HepG2 (cell line): ENCODE data around the gene NFATC2. TPM values are rescaled to one million over a fixed set of nuclear protein-coding genes. Genes with fewer than 3 reads are reported as not detected.

Source experiments
- BHLHE40 ChIP-seq: IDR thresholded peaks from 2 replicates; pipeline ENCODE4 v1.6.1; 2011; ENCODE audit warnings: low read length, improper control_type of control experiment
- DNMT1 ChIP-seq: sonication (generic); formaldehyde crosslinking; IDR thresholded peaks from 2 replicates; pipeline ENCODE4 v1.5.1; 2020; ENCODE audit warnings: mild to moderate bottlenecking, missing genetic modification reagents
- HNRNPH1 ChIP-seq: fragments of 200-400 bp; formaldehyde crosslinking; optimal IDR thresholded peaks from 2 replicates; pipeline ENCODE3; 2017; ENCODE audit warnings: mild to moderate bottlenecking, low read depth, low read length
- MAFG ChIP-seq: sonication (generic); formaldehyde crosslinking; IDR thresholded peaks from 2 replicates; pipeline ENCODE4 v1.5.1; 2020; ENCODE audit warnings: mild to moderate bottlenecking, missing genetic modification reagents
- MYC ChIP-seq: sonication (generic); formaldehyde crosslinking; IDR thresholded peaks from 2 replicates; pipeline ENCODE4 v1.9.0; 2021; ENCODE audit warnings: missing genetic modification reagents, borderline replicate concordance
- RAD51 ChIP-seq: fragments of 450-650 bp; IDR thresholded peaks from 2 replicates; pipeline ENCODE4 v1.6.1; 2016; ENCODE audit warnings: borderline replicate concordance
- ZMYM3 ChIP-seq: sonication (generic); formaldehyde crosslinking; IDR thresholded peaks from 2 replicates; pipeline ENCODE4 v1.5.1; 2020; ENCODE audit warnings: mild to moderate bottlenecking, missing genetic modification reagents
- ZNF230 ChIP-seq: sonication (generic); formaldehyde crosslinking; IDR thresholded peaks from 2 replicates; pipeline ENCODE4 v1.4.0; 2020; ENCODE audit warnings: mild to moderate bottlenecking, missing genetic modification reagents
- ZNF234 ChIP-seq: sonication (generic); formaldehyde crosslinking; conservative IDR thresholded peaks from 2 replicates; pipeline ENCODE4 v1.5.1; 2020; ENCODE audit warnings: mild to moderate bottlenecking, missing genetic modification reagents
- ZNF317 ChIP-seq: sonication (generic); formaldehyde crosslinking; IDR thresholded peaks from 2 replicates; pipeline ENCODE4 v1.5.0; 2020; ENCODE audit warnings: mild to moderate bottlenecking, missing genetic modification reagents
- ZNF558 ChIP-seq: sonication (generic); formaldehyde crosslinking; IDR thresholded peaks from 2 replicates; pipeline ENCODE4 v1.9.0; 2022; ENCODE audit warnings: mild to moderate bottlenecking, missing genetic modification reagents, borderline replicate concordance
- ZNF605 ChIP-seq: sonication (generic); formaldehyde crosslinking; IDR thresholded peaks from 2 replicates; pipeline ENCODE4 v1.8.0; 2022; ENCODE audit warnings: mild to moderate bottlenecking, missing genetic modification reagents
- ZNF773 ChIP-seq: sonication (generic); formaldehyde crosslinking; IDR thresholded peaks from 2 replicates; pipeline ENCODE4 v1.4.0; 2020; ENCODE audit warnings: missing genetic modification reagents, borderline replicate concordance
- polyA plus RNA-seq, 8 experiments: library from polyadenylated mRNA; depleted of rRNA in 3 of 8; stranded (reverse) in 7 of 8; unstranded in 1 of 8; fragments of >200 nt; fragmentation: Illumina TruSeq in 4 of 8; extraction: Trizol in 4 of 8; gene quantifications; 2 replicates each; pipeline versions ENCODE4 v1.2.1 to v1.2.3, GENCODE V29; 2011 to 2016; ENCODE audit warnings: low read depth in 4 of 8, missing spikeins in 1 of 8, mixed read lengths in 1 of 8; ENCODE audit not compliant: insufficient read depth in 1 of 8
- total RNA-seq, 5 experiments: library from RNA; depleted of rRNA; stranded (reverse); fragments of >200 nt; fragmentation: Illumina TruSeq; extraction: Trizol; gene quantifications; 2 replicates each; pipeline ENCODE4 v1.2.3, GENCODE V29; 2016; ENCODE audit warnings: low read depth in 1 of 5
- TF ChIP-seq, protein P1 (sequence below): sonication (generic); formaldehyde crosslinking; IDR thresholded peaks from 2 replicates; pipeline ENCODE4 v1.9.0; 2022; ENCODE audit warnings: low read depth, missing genetic modification reagents
- TF ChIP-seq, protein P2 (sequence below): sonication (generic); formaldehyde crosslinking; IDR thresholded peaks from 2 replicates; pipeline ENCODE4 v1.4.0; 2020; ENCODE audit warnings: missing genetic modification reagents
- TF ChIP-seq, protein P3 (sequence below): sonication (generic); IDR thresholded peaks from 2 replicates; pipeline ENCODE4 v1.6.1; 2016; ENCODE audit warnings: low read depth, borderline replicate concordance
- TF ChIP-seq, protein P4 (sequence below): sonication (generic); formaldehyde crosslinking; IDR thresholded peaks from 2 replicates; pipeline ENCODE4 v1.5.1; 2020; ENCODE audit warnings: mild to moderate bottlenecking, missing genetic modification reagents, borderline replicate concordance
- TF ChIP-seq, protein P5 (sequence below): sonication (generic); formaldehyde crosslinking; IDR thresholded peaks from 2 replicates; pipeline ENCODE4 v1.4.0; 2020; ENCODE audit warnings: missing genetic modification reagents
- TF ChIP-seq, protein P6 (sequence below): sonication (generic); formaldehyde crosslinking; IDR thresholded peaks from 2 replicates; pipeline ENCODE4 v1.4.0; 2020; ENCODE audit warnings: missing genetic modification reagents
- TF ChIP-seq, protein P7 (sequence below): sonication (generic); formaldehyde crosslinking; IDR thresholded peaks from 2 replicates; pipeline ENCODE4 v1.5.0; 2020; ENCODE audit warnings: mild to moderate bottlenecking, low read depth, missing genetic modification reagents, borderline replicate concordance

NFATC2 gene
- total and polyA plus RNA-seq, 2 of the 13 experiments (the other 11 are each of a cell fraction or from before 2014, with no cell fraction given) = 1.9 to 3.3 TPM

DNA sequence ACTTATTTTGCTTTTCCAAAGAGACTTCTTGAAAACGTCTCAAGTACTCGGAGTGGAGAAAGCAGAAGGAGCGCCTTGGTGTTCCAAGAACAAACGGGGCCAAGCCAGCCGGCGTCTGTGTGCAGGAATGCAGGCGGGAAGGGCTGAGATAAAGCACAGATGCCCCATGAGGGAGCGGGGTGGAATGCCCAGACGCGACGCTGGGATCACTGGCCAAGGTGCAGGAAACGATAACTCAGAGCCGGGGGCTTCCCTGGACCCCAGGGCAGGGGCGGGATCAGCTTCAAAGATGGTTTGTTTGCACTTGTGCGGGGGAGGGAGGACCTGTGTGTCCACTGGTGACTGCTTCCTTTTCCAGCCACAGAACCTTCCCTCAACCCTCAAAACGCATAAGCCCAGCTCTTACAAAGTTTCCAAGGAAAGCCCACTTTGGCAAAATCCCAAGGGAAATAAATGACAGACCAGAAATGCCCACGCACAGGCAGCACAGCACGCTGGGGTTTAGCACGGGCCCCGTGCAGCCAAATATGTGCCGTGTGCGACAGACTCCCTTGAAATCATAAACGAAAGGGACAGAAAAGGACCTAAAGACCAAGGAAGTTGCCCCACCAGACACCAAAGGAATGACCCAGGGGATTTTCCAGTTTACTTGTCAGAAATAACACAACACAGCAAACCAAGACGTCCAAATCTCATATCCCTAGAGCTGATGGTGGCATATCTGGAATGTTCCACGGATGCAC, 113.9 kb downstream of the NFATC2 start (continued):
- TF ChIP-seq, protein P1, sequence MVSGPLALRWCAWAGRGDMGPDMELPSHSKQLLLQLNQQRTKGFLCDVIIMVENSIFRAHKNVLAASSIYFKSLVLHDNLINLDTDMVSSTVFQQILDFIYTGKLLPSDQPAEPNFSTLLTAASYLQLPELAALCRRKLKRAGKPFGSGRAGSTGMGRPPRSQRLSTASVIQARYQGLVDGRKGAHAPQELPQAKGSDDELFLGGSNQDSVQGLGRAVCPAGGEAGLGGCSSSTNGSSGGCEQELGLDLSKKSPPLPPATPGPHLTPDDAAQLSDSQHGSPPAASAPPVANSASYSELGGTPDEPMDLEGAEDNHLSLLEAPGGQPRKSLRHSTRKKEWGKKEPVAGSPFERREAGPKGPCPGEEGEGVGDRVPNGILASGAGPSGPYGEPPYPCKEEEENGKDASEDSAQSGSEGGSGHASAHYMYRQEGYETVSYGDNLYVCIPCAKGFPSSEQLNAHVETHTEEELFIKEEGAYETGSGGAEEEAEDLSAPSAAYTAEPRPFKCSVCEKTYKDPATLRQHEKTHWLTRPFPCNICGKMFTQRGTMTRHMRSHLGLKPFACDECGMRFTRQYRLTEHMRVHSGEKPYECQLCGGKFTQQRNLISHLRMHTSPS (CRISPR knock-in tag) = peak; percentile 80
- TF ChIP-seq, protein P2, sequence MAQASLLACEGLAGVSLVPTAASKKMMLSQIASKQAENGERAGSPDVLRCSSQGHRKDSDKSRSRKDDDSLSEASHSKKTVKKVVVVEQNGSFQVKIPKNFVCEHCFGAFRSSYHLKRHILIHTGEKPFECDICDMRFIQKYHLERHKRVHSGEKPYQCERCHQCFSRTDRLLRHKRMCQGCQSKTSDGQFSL (CRISPR knock-in tag) = peak; percentile 53; the same call in 1 of the 2 replicates
- TF ChIP-seq, protein P3, sequence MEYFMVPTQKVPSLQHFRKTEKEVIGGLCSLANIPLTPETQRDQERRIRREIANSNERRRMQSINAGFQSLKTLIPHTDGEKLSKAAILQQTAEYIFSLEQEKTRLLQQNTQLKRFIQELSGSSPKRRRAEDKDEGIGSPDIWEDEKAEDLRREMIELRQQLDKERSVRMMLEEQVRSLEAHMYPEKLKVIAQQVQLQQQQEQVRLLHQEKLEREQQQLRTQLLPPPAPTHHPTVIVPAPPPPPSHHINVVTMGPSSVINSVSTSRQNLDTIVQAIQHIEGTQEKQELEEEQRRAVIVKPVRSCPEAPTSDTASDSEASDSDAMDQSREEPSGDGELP = peak; percentile 65; the same call in 1 of the 2 replicates
- TF ChIP-seq BHLHE40 = no peak
- TF ChIP-seq ZNF317 = peak; percentile 68; the same call in 1 of the 2 replicates
- TF ChIP-seq DNMT1 = no peak
- peak; percentile 85; the same call in 1 of the 2 replicates for TF ChIP-seq ZNF558 (CRISPR knock-in tag)
- TF ChIP-seq, protein P4, sequence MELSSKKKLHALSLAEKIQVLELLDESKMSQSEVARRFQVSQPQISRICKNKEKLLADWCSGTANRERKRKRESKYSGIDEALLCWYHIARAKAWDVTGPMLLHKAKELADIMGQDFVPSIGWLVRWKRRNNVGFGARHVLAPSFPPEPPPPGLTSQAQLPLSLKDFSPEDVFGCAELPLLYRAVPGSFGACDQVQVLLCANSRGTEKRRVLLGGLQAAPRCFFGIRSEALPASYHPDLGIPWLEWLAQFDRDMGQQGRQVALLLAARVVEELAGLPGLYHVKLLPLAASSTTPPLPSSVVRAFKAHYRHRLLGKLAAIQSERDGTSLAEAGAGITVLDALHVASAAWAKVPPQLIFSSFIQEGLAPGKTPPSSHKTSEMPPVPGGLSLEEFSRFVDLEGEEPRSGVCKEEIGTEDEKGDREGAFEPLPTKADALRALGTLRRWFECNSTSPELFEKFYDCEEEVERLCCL (CRISPR knock-in tag) = no peak
- peak; percentile 70 for TF ChIP-seq ZMYM3 (CRISPR knock-in tag)
- TF ChIP-seq RAD51 = no peak
- TF ChIP-seq ZNF234 (CRISPR knock-in tag) = no peak
- peak; percentile 26 for TF ChIP-seq HNRNPH1
- peak; percentile 49 for TF ChIP-seq ZNF605 (CRISPR knock-in tag)
- TF ChIP-seq MAFG (CRISPR knock-in tag) = no peak
- TF ChIP-seq, protein P5, sequence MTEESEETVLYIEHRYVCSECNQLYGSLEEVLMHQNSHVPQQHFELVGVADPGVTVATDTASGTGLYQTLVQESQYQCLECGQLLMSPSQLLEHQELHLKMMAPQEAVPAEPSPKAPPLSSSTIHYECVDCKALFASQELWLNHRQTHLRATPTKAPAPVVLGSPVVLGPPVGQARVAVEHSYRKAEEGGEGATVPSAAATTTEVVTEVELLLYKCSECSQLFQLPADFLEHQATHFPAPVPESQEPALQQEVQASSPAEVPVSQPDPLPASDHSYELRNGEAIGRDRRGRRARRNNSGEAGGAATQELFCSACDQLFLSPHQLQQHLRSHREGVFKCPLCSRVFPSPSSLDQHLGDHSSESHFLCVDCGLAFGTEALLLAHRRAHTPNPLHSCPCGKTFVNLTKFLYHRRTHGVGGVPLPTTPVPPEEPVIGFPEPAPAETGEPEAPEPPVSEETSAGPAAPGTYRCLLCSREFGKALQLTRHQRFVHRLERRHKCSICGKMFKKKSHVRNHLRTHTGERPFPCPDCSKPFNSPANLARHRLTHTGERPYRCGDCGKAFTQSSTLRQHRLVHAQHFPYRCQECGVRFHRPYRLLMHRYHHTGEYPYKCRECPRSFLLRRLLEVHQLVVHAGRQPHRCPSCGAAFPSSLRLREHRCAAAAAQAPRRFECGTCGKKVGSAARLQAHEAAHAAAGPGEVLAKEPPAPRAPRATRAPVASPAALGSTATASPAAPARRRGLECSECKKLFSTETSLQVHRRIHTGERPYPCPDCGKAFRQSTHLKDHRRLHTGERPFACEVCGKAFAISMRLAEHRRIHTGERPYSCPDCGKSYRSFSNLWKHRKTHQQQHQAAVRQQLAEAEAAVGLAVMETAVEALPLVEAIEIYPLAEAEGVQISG = peak; percentile 82
- TF ChIP-seq ZNF230 = peak; percentile 80; the same call in 1 of the 2 replicates
- TF ChIP-seq, protein P6, sequence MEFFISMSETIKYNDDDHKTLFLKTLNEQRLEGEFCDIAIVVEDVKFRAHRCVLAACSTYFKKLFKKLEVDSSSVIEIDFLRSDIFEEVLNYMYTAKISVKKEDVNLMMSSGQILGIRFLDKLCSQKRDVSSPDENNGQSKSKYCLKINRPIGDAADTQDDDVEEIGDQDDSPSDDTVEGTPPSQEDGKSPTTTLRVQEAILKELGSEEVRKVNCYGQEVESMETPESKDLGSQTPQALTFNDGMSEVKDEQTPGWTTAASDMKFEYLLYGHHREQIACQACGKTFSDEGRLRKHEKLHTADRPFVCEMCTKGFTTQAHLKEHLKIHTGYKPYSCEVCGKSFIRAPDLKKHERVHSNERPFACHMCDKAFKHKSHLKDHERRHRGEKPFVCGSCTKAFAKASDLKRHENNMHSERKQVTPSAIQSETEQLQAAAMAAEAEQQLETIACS (CRISPR knock-in tag) = peak; percentile 49; the same call in 1 of the 2 replicates
- TF ChIP-seq MYC = peak; percentile 79; the same call in 1 of the 2 replicates
- TF ChIP-seq, protein P7, sequence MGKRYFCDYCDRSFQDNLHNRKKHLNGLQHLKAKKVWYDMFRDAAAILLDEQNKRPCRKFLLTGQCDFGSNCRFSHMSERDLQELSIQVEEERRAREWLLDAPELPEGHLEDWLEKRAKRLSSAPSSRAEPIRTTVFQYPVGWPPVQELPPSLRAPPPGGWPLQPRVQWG (CRISPR knock-in tag) = no peak
- no peak for TF ChIP-seq ZNF773 (CRISPR knock-in tag)
